SK-N-MC (cell line): ENCODE data around the gene DBN1.

Experiments
- EZH2 ChIP-seq: fragments of 200-600 bp; sonication (generic); IDR thresholded peaks from one replicate; pipeline ENCODE4 v1.6.1; 2017; ENCODE audit warnings: antibody characterized with exemption
- FOXP2 ChIP-seq: optimal IDR thresholded peaks from 2 replicates; pipeline ENCODE3; 2011; ENCODE audit warnings: mild to moderate bottlenecking, moderate library complexity; ENCODE audit not compliant: insufficient read depth; ENCODE audit errors: extremely low read length, control extremely low read depth

DNA sequence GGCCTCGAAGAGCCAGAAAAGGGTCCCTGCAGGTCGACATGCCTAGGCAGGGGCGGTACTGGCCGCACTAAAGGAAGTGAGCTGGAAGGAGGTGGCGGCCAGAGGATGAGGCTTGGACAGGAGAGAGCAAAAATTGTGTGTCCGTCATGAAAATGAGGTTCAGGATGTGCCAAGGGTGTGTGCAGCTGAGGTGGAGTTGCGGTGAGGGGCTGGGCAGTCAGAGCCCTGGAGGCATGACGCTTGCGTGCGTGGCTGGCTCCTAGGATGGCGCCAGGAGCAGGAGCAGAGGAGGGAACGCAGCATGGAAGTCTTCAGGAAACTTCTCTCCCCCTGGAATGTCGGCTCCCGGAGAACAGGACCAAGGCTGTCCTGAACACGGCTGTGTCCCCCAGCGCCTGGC lies 29.5 kb upstream of the DBN1 start:
- TF ChIP-seq EZH2 (no peak), FOXP2 (no peak)
